GM23248 (cell line): ENCODE data around the gene SLC5A5. TPM values are rescaled to one million over a fixed set of nuclear protein-coding genes. Genes with fewer than 3 reads are reported as not detected.

ENCODE experiments used
- DNase-seq: peaks from one replicate; pipeline ENCODE4 v3.0.0-alpha.2; 2015
- H2AFZ ChIP-seq: fragments of 200-600 bp; sonication (generic); 2 replicates; pipeline ENCODE4 v1.6.1; 2016; ENCODE audit warnings: antibody characterized with exemption
- H3F3A ChIP-seq: fragments of 200-600 bp; sonication (generic); 2 replicates; pipeline ENCODE4 v1.6.1; 2016; ENCODE audit warnings: mild to moderate bottlenecking, antibody characterized with exemption, mixed run types; ENCODE audit not compliant: insufficient read depth
- H3K27ac ChIP-seq: fragments of 200-600 bp; sonication (generic); 2 replicates; pipeline ENCODE4 v1.5.1; 2016; ENCODE audit warnings: mild to moderate bottlenecking
- H3K27me3 ChIP-seq: fragments of 200-600 bp; sonication (generic); replicated peaks from 2 replicates; pipeline ENCODE4 v1.6.1; 2016; ENCODE audit warnings: mild to moderate bottlenecking; ENCODE audit not compliant: insufficient read depth
- H3K36me3 ChIP-seq: fragments of 200-600 bp; sonication (generic); 2 replicates; pipeline ENCODE4 v1.6.1; 2016; ENCODE audit warnings: low read depth, mild to moderate bottlenecking
- H3K4me1 ChIP-seq: fragments of 200-600 bp; sonication (generic); 2 replicates; pipeline ENCODE4 v1.6.1; 2016; ENCODE audit warnings: mild to moderate bottlenecking; ENCODE audit not compliant: insufficient read depth
- H3K4me2 ChIP-seq: fragments of 200-600 bp; sonication (generic); one replicate; pipeline ENCODE4 v1.6.1; 2016; ENCODE audit warnings: mild to moderate bottlenecking; ENCODE audit not compliant: unreplicated experiment
- H3K4me3 ChIP-seq: fragments of 200-600 bp; sonication (generic); 2 replicates; pipeline ENCODE4 v1.5.1; 2016; ENCODE audit warnings: mild to moderate bottlenecking
- H3K79me2 ChIP-seq: fragments of 200-600 bp; sonication (generic); 2 replicates; pipeline ENCODE4 v1.6.1; 2016; ENCODE audit warnings: mild to moderate bottlenecking; ENCODE audit not compliant: insufficient read depth
- H3K9ac ChIP-seq: fragments of 200-600 bp; sonication (generic); 2 replicates; pipeline ENCODE4 v1.6.1; 2016; ENCODE audit warnings: mild to moderate bottlenecking
- H3K9me2 ChIP-seq: fragments of 200-600 bp; sonication (generic); 2 replicates; pipeline ENCODE4 v1.6.1; 2016; ENCODE audit warnings: mixed run types, mild to moderate bottlenecking, moderate library complexity; ENCODE audit not compliant: insufficient read depth
- H3K9me3 ChIP-seq: fragments of 200-600 bp; sonication (generic); one replicate; pipeline ENCODE4 v1.6.1; 2017; ENCODE audit warnings: low read depth
- H4K20me1 ChIP-seq: fragments of 200-600 bp; sonication (generic); 2 replicates; pipeline ENCODE4 v1.6.0; 2016; ENCODE audit not compliant: insufficient read depth
- EZH2 ChIP-seq: fragments of 200-600 bp; sonication (generic); IDR thresholded peaks from 2 replicates; pipeline ENCODE4 v1.6.1; 2018; ENCODE audit warnings: antibody characterized with exemption, mild to moderate bottlenecking; ENCODE audit not compliant: insufficient read depth, poor library complexity, severe bottlenecking
- EZH2phosphoT487 ChIP-seq: fragments of 200-600 bp; sonication (generic); IDR thresholded peaks from 2 replicates; pipeline ENCODE4 v1.6.1; 2018; ENCODE audit warnings: antibody characterized with exemption, moderate library complexity, mild to moderate bottlenecking, low read depth; ENCODE audit not compliant: insufficient read depth
- WGBS, 2 experiments: methylation state at CpG; one replicate each; pipeline ENCODE4 v1.1.6; 2015 to 2017; ENCODE audit warnings: low lambda C conversion rate in 2 of 2, low coverage in 1 of 2; ENCODE audit errors: missing lambda C conversion rate in 2 of 2; 5-methylcytosine and 5-hydroxymethylcytosine counted together
- in situ Hi-C: fragments of 300-500 bp; cut with MboI; formaldehyde crosslinking; loops from 2 replicates; pipeline ENCODE4 v1.15.0; 2020
- polyA plus RNA-seq: library from polyadenylated mRNA; unstranded; fragments of >200 nt; fragmentation: Nextera tagmentation; extraction: Ambion mirVana; gene quantifications from 2 replicates; pipeline ENCODE4 v1.2.1, GENCODE V29; 2016
- total RNA-seq: library from RNA; depleted of rRNA; stranded (reverse); fragments of >200 nt; shearing (Covaris generic); gene quantifications from 2 replicates; pipeline ENCODE4 v1.2.3, GENCODE V29; 2014

Gene SLC5A5
- total and polyA plus RNA-seq, 2 experiments from 2014 or later, result not detected

- H3K9me3 ChIP-seq, result no peaks in the 10 kb centered on the region
- H3F3A ChIP-seq, result no peaks in the 10 kb centered on the region
- no peak overlapping the region for H3K27ac ChIP-seq
- in situ Hi-C loops, result no loop called here
- H4K20me1 ChIP-seq, result no peaks in the 10 kb centered on the region
- no peaks in the 10 kb centered on the region for H3K9me2 ChIP-seq
- TF ChIP-seq EZH2, result no peak
- TF ChIP-seq EZH2phosphoT487, result no peak
- H3K79me2 ChIP-seq, result no peaks in the 10 kb centered on the region
- H3K4me3 ChIP-seq, result no peak overlapping the region
- no peaks in the 10 kb centered on the region for H3K27me3 ChIP-seq
- no peak overlapping the region for H2AFZ ChIP-seq
- H3K36me3 ChIP-seq, result no peaks in the 10 kb centered on the region
- no peak for DNase-seq
- WGBS, 2 experiments, result 90 to 91% methylated on average over 6 of the region's 6 CpGs
- no peak overlapping the region for H3K4me2 ChIP-seq
- no peak overlapping the region for H3K9ac ChIP-seq
- H3K4me1 ChIP-seq, result peaks cover under 1% of the 10 kb centered on the region; the same call in 1 of the 2 replicates
Observed at GRCh38 chr19:17854061-17854460, 17.7 kb upstream of the SLC5A5 start.

- peak; percentile 78 for DNase-seq
- H3K9me2 ChIP-seq, result no peaks in the 10 kb centered on the region
- H4K20me1 ChIP-seq, result no peaks in the 10 kb centered on the region
- H3K27ac ChIP-seq, result no peak overlapping the region
- in situ Hi-C loops, result no loop called here
- H3K79me2 ChIP-seq, result peaks cover 8% of the 10 kb centered on the region
- TF ChIP-seq EZH2phosphoT487, result no peak
- TF ChIP-seq EZH2, result no peak
- WGBS, 2 experiments, result 7% methylated on average over 29 of the region's 29 CpGs
- peak overlapping the region; percentile 22; the same call in 1 of the 2 replicates for H2AFZ ChIP-seq
- H3K9ac ChIP-seq, result no peak overlapping the region
- H3K4me3 ChIP-seq, result no peak overlapping the region
- H3K4me1 ChIP-seq, result peaks cover 4% of the 10 kb centered on the region; the same call in 1 of the 2 replicates
- no peaks in the 10 kb centered on the region for H3K27me3 ChIP-seq
- no peak overlapping the region for H3K4me2 ChIP-seq
- H3F3A ChIP-seq, result no peaks in the 10 kb centered on the region
- H3K9me3 ChIP-seq, result no peaks in the 10 kb centered on the region
- H3K36me3 ChIP-seq, result no peaks in the 10 kb centered on the region
Observed at GRCh38 chr19:17855280-17856152, 16.2 kb upstream of the SLC5A5 start.

DNA sequence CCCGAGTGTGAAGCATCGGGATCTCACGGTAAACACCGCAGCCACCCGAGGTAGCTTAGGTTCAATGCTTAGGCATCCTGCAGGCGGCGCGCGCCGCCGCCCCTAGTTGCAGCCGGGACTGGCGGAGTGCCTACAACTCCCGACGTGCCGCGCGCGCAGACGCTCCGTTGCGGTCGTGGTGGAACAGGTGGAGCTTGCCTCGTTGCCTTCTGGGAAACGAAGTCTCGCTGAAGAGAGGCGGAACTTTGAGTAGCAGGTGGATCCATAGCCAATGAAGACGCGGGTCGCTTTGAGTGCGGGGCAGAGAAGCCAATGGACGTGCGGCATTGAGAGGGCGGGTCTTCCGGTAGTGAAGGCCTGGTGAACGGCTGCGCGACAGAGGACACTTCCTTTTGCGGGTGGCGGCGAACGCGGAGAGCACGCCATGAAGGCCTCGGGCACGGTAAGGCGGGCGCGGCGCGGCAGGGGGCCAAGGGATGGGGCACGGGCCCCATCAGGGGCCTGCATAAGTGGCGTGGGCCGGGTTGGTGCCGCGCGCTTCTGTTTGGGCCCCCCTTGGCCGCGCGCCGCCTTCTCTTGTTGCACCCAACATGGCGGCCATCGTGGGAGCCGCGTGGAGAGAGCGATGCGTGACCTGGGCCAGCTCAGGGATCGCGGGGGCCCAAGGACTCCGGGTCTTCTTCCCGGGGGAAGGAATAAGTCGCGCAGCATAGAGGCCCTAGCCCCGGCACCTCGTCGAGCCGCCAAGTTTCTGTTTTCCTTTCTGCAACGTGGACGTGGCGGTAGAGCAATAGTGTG is 12.0 kb upstream of the SLC5A5 start, which contains the start of gene RPL18A:
RPL18A (plus strand) TSS at position 378 of the 798 bp plus-strand sequence; CDS start at position 425, 47 bp downstream.
- DNase-seq, result peak; percentile 100
- Histone ChIP-seq H3K79me2 (peaks cover 37% of the 10 kb centered on the region), H2AFZ (peak within 1 kb of the TSS; percentile 100), H3K4me3 (peak within 1 kb of the TSS; percentile 98), H4K20me1 (peaks cover 11% of the 10 kb centered on the region; the same call in 1 of the 2 replicates), H3K4me2 (peak within 1 kb of the TSS; percentile 92), H3K9me3 (no peaks in the 10 kb centered on the region), H3K36me3 (peaks cover 36% of the 10 kb centered on the region; the same call in 1 of the 2 replicates), H3K9ac (peak within 1 kb of the TSS; percentile 99), H3K9me2 (no peaks in the 10 kb centered on the region), H3K4me1 (peaks cover 14% of the 10 kb centered on the region; the same call in 1 of the 2 replicates), H3F3A (peaks cover 27% of the 10 kb centered on the region), H3K27me3 (no peaks in the 10 kb centered on the region), H3K27ac (peak within 1 kb of the TSS; percentile 67)
- in situ Hi-C loops, result no loop called here
- WGBS, 2 experiments, result 0 to 1% methylated on average over 66 of the region's 80 CpGs
- TF ChIP-seq EZH2phosphoT487, result no peak
- TF ChIP-seq EZH2, result no peak

- Histone ChIP-seq H3F3A (peaks cover 35% of the 10 kb centered on the region), H3K9ac (peak overlapping the region; percentile 99), H3K27ac (peak overlapping the region; percentile 67), H3K4me3 (peak overlapping the region; percentile 98), H3K27me3 (no peaks in the 10 kb centered on the region), H3K4me1 (peaks cover 14% of the 10 kb centered on the region; the same call in 1 of the 2 replicates), H3K36me3 (peaks cover 41% of the 10 kb centered on the region; the same call in 1 of the 2 replicates), H3K9me3 (no peaks in the 10 kb centered on the region), H3K9me2 (no peaks in the 10 kb centered on the region), H3K4me2 (peak overlapping the region; percentile 92), H4K20me1 (peaks cover 11% of the 10 kb centered on the region; the same call in 1 of the 2 replicates), H3K79me2 (peaks cover 37% of the 10 kb centered on the region), H2AFZ (no peak overlapping the region)
- DNase-seq, result peak; percentile 61
- TF ChIP-seq EZH2phosphoT487 (no peak), EZH2 (no peak)
- 3 to 4% methylated on average over 22 of the region's 22 CpGs for WGBS, 2 experiments
- in situ Hi-C loops, result no loop called here
Observed at GRCh38 chr19:17860331-17860992, 11.3 kb upstream of the SLC5A5 start.
